A204.1 (cell line): ENCODE results near the gene KDF1.
"Not testable (repeated sequence)": the region's sequence is repeated elsewhere in the genome, so short reads cannot be mapped to it uniquely, and the experiment has no call there.

ENCODE experiments used
- FAIRE-seq: peaks from 2 replicates; lab custom pipeline; 2012; peaks lifted over from hg19 to GRCh38; lab: Jason Lieb, UNC

KDF1 gene

GRCh38 chr1:26994020-26994786 is 33.9 kb upstream of the KDF1 start:
- no peak for FAIRE-seq

GRCh38 chr1:26993237-26994019 is 33.2 kb upstream of the KDF1 start, which contains the start of gene TRNP1:
Gene TRNP1, plus strand, starts transcription at chr1:26993692. Its CDS starts 95 bp downstream, at chr1:26993787.
- FAIRE-seq, result no peak

- FAIRE-seq, result no peak
Observed at GRCh38 chr1:26991310-26992116, 31.2 kb upstream of the KDF1 start.

GRCh38 chr1:26989403-26990109 is 29.3 kb upstream of the KDF1 start:
- FAIRE-seq, result not testable (repeated sequence)

GRCh38 chr1:26986658-26987057 is 26.4 kb upstream of the KDF1 start:
- FAIRE-seq, result no peak

GRCh38 chr1:26984291-26984690 is 24.0 kb upstream of the KDF1 start:
- no peak for FAIRE-seq

GRCh38 chr1:26983863-26984262 is 23.6 kb upstream of the KDF1 start:
- no peak for FAIRE-seq

- FAIRE-seq, result no peak
Observed at GRCh38 chr1:26981146-26981846, 21.0 kb upstream of the KDF1 start.

GRCh38 chr1:26978901-26979300 is 18.6 kb upstream of the KDF1 start:
- FAIRE-seq, result no peak

GRCh38 chr1:26976621-26977510 is 16.6 kb upstream of the KDF1 start:
- no peak for FAIRE-seq

- FAIRE-seq, result no peak
Observed at GRCh38 chr1:26972821-26973220, 12.6 kb upstream of the KDF1 start.

GRCh38 chr1:26972390-26972789 is 12.1 kb upstream of the KDF1 start:
- no peak for FAIRE-seq

GRCh38 chr1:26971590-26971989 is 11.3 kb upstream of the KDF1 start:
- FAIRE-seq, result no peak

GRCh38 chr1:26970810-26971209 is 10.5 kb upstream of the KDF1 start:
- FAIRE-seq, result no peak

- FAIRE-seq, result no peak
Observed at GRCh38 chr1:26965628-26966027, 5.4 kb upstream of the KDF1 start.

- FAIRE-seq, result peak; percentile 25
Observed at GRCh38 chr1:26965213-26965612, 4.9 kb upstream of the KDF1 start.

GRCh38 chr1:26961826-26962225 is 1.6 kb upstream of the KDF1 start:
- no peak for FAIRE-seq

- FAIRE-seq, result no peak
Observed at GRCh38 chr1:26960625-26960966, 328 bp upstream of the KDF1 start.

GRCh38 chr1:26959270-26959669 is 998 bp downstream of the KDF1 start:
- no peak for FAIRE-seq

- FAIRE-seq, result no peak
Observed at GRCh38 chr1:26957306-26957705, 3.0 kb downstream of the KDF1 start.

GRCh38 chr1:26956321-26956720 is 3.9 kb downstream of the KDF1 start:
- no peak for FAIRE-seq
